Activated CD8-positive, alpha-beta memory T cell treated with anti-CD3 and anti-CD28 coated beads, Interleukin-2, amount 50 U/mL, for 24 hours (primary cell): Measurements from ENCODE around the gene CIITA.
A peak's percentile ranks its signal among the peaks of the same experiment; 100 is the strongest.
"Not testable (repeated sequence)": the region's sequence is repeated elsewhere in the genome, so short reads cannot be mapped to it uniquely, and the experiment has no call there.

Source experiments
- DNase-seq: peaks from one replicate; pipeline ENCODE4 v3.0.0-alpha.2; 2020; ENCODE audit errors: extremely low read depth

The CIITA gene

GRCh38 chr16:10918294-10919002, 41.4 kb downstream of the CIITA start:
- peak; percentile 79 for DNase-seq

- no peak for DNase-seq
These were observed 42.0 kb downstream of the CIITA start for GRCh38 chr16:10919003-10919351.

- DNase-seq = no peak
These were observed 43.9 kb downstream of the CIITA start for GRCh38 chr16:10920726-10921427.

- no peak for DNase-seq
These were observed 44.7 kb downstream of the CIITA start for GRCh38 chr16:10921536-10922327.

GRCh38 chr16:10922328-10923145, 45.5 kb downstream of the CIITA start:
- no peak for DNase-seq

GRCh38 chr16:10923146-10923649, 46.2 kb downstream of the CIITA start:
- DNase-seq = no peak

- DNase-seq = no peak
These were observed 46.7 kb downstream of the CIITA start for GRCh38 chr16:10923650-10924214.

GRCh38 chr16:10925285-10925684, 48.3 kb downstream of the CIITA start:
- DNase-seq = not testable (repeated sequence)

GRCh38 chr16:10926094-10926493, 49.1 kb downstream of the CIITA start:
- DNase-seq = no peak

- no peak for DNase-seq
These were observed 49.9 kb downstream of the CIITA start for GRCh38 chr16:10926867-10927266.

GRCh38 chr16:10927497-10928112, 50.6 kb downstream of the CIITA start:
- DNase-seq = no peak

GRCh38 chr16:10929097-10929496, 52.1 kb downstream of the CIITA start:
- not testable (repeated sequence) for DNase-seq

- DNase-seq = no peak
These were observed 53.1 kb downstream of the CIITA start for GRCh38 chr16:10929853-10930754.

- DNase-seq = no peak
These were observed 53.7 kb downstream of the CIITA start for GRCh38 chr16:10930755-10931093.

GRCh38 chr16:10931134-10931533, 54.1 kb downstream of the CIITA start:
- DNase-seq = no peak

- DNase-seq = no peak
These were observed 55.1 kb downstream of the CIITA start for GRCh38 chr16:10931977-10932632.

- no peak for DNase-seq
These were observed 56.1 kb downstream of the CIITA start for GRCh38 chr16:10932959-10933710.

GRCh38 chr16:10933865-10934264, 56.9 kb downstream of the CIITA start:
- no peak for DNase-seq
